Right lobe of liver (tissue), 4 donors: Measurements from ENCODE around the gene GAGE2A.
"Not testable (repeated sequence)": the region's sequence is repeated elsewhere in the genome, so short reads cannot be mapped to it uniquely, and the experiment has no call there.

ENCODE experiments used
- POLR2A ChIP-seq: fragments of 450-650 bp; IDR thresholded peaks from one replicate; pipeline ENCODE4 v1.6.1; 2017; ENCODE audit warnings: antibody characterized with exemption, mild to moderate bottlenecking
- TF ChIP-seq, protein P1 (sequence below), 4 donors: fragments of 200-600 bp in 3 of 4; fragments of 450-650 bp in 1 of 4; IDR thresholded peaks; one replicate each; pipeline versions ENCODE4 v1.5.1 to v1.8.0; 2016 to 2022; ENCODE audit warnings: antibody characterized with exemption in 4 of 4, mild to moderate bottlenecking in 2 of 4
- donor health status: DM: no; HTN: no; CAD: no.
- donor health status: DM: no; HTN: no; CAD: no.
- donor health status: DM: no; HTN: yes; CAD: no.

DNA sequence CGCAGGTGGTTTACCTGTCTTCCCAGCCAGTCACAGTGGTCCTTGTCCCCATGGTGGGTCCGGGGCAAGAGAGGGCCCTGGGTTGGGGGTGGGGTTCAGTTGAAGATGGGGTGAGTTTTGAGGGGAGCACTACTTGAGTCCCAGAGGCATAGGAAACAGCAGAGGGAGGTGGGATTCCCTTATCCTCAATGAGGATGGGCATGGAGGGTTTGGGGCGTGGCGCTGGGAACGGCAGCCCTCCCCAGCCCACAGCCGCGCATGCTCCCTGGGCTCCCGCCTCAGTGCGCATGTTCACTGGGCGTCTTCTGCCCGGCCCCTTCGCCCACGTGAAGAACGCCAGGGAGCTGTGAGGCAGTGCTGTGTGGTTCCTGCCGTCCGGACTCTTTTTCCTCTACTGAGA lies 28.8 kb upstream of the GAGE2A start, which contains the start of gene GAGE12F:
- TF ChIP-seq, protein P1, sequence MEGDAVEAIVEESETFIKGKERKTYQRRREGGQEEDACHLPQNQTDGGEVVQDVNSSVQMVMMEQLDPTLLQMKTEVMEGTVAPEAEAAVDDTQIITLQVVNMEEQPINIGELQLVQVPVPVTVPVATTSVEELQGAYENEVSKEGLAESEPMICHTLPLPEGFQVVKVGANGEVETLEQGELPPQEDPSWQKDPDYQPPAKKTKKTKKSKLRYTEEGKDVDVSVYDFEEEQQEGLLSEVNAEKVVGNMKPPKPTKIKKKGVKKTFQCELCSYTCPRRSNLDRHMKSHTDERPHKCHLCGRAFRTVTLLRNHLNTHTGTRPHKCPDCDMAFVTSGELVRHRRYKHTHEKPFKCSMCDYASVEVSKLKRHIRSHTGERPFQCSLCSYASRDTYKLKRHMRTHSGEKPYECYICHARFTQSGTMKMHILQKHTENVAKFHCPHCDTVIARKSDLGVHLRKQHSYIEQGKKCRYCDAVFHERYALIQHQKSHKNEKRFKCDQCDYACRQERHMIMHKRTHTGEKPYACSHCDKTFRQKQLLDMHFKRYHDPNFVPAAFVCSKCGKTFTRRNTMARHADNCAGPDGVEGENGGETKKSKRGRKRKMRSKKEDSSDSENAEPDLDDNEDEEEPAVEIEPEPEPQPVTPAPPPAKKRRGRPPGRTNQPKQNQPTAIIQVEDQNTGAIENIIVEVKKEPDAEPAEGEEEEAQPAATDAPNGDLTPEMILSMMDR (IDR thresholded peaks at IDR 0.05), result not testable (repeated sequence)
- not testable (repeated sequence) for TF ChIP-seq POLR2A
